GM21825 (cell line): ENCODE results near the gene KCNG4.
"Not testable (repeated sequence)": the region's sequence is repeated elsewhere in the genome, so short reads cannot be mapped to it uniquely, and the experiment has no call there.

Experiments
- ATAC-seq: cut with Tn5 transposase; IDR thresholded peaks from one replicate; pipeline ENCODE4 v1.9.1; 2021; ENCODE audit warnings: mild to moderate bottlenecking, moderate library complexity; ENCODE audit not compliant: unreplicated experiment

The KCNG4 gene

DNA sequence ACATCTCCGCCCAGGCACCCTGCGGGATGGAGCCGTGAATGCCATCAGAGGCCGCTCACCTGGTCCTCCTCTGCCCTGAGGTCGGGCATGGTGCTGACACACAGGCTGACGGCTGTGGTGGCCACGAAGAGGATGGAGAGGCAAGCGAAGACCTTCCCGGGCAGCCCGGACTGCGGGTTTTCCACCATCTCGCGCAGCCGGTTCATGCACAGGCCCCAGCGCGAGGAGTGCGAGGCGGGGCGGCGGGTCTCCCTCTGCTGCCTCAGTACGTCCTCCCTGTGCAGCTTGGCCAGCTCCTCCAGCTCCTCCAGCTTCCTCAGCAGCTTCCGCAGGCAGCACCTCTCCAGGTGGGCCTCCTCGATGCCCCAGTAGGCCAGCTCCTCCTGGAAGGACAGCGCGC is 3.1 kb downstream of the KCNG4 start:
- no peak for ATAC-seq

DNA sequence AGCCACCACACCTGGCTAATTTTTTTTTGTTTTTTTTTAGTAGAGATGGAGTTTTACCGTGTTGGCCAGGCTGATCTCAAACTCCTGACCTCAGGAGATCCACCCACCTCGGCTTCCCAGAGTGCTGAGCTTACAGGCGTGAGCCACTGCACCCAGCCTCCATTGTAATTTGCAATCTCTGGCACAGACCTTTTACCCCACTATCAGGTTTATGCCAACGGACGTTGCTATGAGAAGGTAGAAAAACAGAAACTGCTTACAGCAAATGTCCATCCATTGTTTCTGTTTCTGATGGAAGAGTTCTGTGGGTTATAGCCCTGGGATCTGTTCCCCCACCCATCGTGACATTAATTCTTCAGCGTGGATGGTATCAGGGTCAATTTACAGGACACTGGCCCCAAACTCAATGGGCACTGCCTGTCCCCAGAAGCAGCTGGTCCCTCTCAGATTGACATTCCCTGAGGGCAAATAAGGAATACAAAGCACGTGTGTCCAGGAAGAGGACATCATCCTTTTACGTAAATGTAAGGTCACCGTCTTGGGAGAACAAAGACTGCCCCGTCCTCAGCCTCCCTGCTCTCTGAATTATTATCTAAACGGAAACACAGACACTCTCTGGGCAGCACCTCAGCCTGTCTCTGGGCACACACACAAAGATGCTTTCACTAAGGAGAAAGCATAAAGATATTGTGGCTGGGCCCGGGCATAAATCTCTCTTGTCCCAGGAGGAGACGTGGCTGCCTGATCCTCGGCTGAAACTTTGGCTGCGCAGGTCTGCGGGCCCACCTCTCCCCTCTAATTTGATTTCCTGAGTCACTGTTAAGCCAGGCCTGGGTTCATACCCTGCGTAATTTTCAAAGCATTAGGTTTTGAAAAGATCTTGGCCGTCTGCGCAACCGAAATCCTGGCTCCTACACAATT is 5.2 kb downstream of the KCNG4 start:
- no peak for ATAC-seq

DNA sequence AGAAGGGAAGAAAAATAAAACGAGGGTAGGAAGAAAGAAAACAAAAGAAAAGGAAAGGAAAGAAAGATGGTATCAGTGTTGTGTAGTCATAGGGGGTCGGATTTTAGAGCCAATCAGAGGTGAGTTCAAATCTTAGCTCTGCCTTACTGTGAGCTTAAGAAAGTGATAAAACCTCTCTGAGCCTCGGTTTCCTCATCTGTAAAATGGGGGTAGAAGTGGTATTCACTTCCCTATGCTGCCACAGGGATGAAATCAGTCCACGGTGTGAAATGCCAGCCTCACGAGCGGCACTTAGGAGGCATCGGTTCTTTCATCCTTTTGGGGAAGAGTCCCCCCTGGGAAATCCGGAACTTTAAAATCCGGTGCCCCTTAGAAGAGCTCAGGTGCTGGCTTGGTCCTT is 6.1 kb downstream of the KCNG4 start:
- no peak for ATAC-seq

DNA sequence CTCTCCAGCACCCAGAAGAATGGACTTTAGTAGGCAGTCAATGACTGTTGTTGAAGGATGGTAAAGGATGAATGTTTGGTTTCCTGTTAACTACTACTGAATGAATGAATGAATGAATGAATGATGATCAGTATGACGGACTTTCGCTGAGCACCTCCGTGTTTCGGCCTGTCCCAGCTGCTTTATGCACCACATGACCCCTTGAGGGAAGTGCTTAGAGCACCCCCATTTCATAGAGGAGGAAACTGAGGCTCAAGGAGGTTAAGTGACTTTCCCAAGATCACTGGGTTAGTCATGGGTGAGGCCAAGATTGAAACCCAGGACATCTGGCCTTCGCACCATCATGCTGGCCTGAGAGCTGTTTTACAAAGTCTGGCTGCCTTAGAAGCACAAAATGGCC is 6.8 kb downstream of the KCNG4 start:
- no peak for ATAC-seq

DNA sequence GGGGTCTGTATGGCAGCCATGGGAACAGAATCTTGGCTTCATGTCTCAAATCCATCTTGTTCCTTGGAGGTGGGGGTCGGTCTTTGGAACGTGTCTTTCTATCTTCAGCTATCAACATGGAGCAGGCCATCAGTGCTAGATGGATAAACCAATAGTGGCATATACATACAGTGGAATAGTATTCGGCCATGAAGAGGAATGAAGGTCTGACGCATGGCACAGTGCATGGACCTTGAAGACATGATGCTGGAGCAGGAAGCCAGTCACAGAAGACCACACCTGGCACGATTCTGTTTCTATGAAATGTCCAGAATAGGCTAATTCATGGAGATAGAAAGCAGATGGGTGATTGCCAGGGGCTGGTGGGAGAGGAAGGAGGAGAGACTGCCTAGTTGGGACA is 7.8 kb downstream of the KCNG4 start:
- no peak for ATAC-seq

DNA sequence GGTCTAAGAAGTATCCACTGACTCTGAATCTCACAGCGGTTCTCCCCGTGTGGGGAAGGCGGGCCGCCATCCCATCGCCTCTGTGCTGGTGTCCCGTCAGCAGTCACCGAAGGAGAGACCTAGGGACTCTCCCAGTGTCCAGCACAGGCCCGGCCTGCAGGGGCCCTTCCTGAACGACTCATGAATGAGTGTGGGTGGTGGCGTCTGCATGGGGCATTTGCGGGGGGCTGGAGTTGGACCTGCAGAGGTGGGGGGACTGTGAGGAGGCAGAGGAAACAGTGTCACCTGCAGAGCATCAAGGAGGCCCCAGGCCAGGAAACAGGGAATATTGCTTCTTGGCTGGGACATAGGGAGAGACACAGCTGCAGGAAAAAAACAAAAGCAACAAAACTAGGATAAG is 10.3 kb downstream of the KCNG4 start:
- ATAC-seq, result no peak

DNA sequence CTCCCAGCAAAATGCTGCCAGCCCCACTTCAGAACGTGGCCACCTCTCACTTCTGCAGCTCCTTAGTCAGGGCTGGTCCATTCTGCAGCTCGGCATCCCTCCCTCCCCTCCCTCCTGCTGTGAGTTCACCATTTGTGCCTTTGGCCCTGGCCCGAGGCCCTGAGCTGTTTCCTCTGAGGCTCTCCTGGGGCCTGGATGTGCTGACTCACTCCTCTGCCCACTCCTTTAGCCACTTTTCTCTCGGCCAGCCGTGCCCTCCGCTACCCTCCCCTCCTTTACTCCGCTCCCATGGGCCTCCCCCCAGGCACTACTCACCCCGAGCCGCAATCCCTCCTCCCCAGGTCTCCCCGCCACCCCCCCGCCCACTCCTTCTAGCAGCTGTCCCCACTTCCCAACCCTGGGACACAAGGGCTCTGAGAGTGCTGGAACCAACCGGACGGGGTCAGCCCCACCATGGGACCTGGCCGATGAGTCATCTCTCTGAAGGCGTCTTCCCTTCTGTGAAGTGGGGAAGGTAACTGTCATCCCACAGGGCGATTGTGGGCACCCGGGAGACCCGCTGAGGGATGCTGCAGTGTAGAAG is 11.5 kb downstream of the KCNG4 start:
- no peak for ATAC-seq

DNA sequence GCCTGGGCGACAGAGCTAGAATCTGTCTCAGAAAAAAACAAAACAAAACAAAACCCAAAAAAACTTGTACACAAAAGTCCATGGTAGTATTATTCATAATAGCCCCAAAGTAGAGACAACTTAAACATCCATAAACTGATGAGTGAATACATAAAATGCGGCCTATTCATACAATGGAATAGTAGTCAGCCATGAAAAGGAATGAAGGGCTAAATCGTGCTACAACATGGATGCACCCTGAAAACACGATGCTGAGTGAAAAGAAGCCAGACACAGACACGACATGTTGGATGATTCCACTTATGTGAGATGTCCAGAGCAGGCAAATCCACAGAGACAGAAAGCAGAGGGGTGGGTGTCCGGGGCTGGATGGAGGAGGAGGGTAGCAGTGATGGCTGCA is 12.3 kb downstream of the KCNG4 start:
- ATAC-seq, result no peak

DNA sequence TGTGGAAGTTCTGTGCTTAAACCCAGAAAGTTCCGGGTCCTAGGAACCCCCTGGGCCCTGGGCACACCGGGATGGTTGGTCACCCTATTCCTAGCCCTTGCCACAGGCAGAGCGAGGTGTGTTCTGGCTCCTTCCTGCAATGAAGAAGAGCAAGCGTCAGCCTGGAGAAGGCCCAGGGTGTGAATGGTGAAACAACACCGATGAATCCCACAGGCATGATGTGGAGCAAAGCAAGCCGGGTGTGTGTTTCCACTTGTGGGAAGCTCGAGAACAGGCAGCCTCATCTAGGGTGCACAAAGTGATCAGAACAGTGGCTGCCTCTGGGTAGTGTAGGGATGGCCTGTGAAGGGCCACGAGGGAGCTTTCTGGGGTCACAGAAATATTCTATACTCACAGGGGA is 13.8 kb downstream of the KCNG4 start:
- no peak for ATAC-seq

DNA sequence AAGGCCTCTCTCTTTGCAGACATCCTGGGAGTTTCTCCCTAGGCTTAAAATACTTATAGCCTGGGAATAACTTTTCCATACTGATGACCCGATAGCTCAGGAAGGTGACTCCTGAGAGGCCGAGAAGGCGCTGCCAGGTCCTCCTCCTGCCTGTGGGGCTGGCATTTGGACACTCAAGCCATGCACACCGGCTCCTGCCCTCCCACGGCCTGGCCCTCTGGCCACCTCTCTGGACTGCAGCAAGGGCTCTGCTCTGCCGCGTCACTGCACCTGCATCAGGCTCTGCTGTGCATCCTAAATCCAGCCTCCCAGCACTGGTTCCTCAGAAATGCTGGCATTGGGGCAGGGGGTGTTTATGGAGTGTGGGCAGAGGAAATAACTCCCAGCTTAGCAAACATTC is 14.2 kb downstream of the KCNG4 start:
- no peak for ATAC-seq

DNA sequence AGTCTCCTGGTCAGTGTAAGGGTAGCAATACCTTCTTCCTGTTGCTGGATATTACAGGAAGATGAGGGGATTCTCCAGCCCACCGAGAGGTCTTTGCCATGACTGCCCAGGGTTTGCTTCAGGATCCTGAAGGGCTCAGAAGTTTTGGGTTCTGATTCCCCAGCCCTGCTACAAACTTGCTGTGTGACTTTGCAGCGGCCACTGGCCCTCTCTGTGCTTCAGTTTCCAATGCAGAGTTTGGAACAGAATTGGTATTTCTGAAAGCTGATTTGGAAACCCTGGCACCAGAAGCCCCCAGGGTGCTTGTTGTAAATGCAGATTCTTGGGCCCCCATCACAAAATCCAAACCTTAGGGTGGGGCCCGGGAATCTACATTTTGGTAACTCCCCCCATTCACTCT is 14.7 kb downstream of the KCNG4 start:
- ATAC-seq, result no peak

DNA sequence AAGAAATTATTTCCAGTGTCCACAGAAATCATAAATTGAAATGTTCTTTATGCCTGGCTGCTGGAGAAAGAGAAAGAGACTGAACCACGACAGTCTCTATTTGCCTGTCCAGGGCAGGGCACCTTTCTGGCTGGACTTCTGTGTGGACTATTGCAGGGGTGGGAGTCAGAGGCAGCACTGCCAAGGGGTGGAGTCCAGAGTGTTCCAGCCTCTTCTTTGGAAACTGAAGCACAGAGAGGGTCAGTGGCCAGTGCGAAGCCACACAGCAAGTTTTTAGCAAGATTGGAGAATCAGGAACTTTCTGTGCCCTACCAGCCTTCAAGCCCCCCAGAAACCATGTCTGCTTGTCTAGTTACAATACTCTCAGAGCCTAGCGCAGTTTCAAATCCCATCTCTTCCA is 15.3 kb downstream of the KCNG4 start:
- no peak for ATAC-seq

DNA sequence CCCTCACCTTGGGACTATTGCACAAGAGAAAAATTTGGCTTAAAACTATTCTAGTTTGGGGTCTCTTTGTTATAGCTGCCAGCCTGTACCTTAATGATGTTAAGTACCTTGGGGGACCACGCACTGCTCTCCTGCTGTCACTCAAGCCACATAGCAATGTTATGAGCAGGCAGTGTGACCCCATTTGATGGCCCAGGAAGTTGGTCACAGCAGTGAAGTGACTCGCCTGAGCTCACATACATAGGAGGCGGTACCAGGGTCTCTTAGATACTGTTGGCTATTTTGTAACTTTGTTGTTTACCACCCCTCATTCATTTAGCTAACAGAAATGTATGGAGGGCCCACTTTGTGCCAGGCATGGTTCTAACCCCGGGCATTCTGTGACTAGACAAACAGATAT is 16.4 kb downstream of the KCNG4 start:
- no peak for ATAC-seq

DNA sequence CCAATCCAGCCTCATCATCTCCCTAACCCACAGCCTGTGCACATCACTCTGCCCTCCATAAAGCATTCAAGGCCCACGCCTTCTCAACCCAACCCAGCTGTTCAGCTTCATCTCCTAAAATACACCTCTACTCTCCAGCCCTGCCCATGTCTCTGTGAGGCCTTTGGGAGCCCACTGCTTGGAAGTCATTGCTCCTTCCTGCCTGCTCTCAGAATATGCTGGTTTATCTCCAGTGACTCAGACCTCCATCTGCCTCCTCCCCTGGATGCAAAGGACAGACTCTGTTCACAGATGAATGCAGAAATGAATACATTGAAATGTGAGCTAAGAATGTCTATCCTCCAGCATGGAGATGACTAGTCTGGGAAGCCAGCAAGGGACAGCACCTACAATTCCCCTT is 19.0 kb downstream of the KCNG4 start:
- ATAC-seq, result no peak

DNA sequence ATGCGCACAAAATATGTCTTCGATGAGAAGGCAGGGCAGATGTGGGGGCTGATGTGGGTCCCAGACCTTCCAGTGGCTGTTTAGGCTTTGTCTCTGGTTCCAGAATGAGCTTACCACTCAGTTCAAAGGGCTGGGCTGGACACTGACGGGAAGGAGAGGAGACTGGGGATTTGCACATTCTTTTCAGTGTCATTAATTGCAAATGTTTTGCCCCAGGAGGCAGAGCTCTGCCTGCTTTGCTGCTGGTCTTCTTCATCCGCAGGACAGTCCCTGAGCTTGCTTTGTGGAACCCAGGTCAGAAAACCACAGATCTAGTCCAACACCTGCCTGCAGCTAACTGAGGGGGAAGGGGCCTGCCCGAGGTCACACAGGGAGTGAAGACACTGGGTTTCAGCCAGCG is 20.9 kb downstream of the KCNG4 start:
- no peak for ATAC-seq

DNA sequence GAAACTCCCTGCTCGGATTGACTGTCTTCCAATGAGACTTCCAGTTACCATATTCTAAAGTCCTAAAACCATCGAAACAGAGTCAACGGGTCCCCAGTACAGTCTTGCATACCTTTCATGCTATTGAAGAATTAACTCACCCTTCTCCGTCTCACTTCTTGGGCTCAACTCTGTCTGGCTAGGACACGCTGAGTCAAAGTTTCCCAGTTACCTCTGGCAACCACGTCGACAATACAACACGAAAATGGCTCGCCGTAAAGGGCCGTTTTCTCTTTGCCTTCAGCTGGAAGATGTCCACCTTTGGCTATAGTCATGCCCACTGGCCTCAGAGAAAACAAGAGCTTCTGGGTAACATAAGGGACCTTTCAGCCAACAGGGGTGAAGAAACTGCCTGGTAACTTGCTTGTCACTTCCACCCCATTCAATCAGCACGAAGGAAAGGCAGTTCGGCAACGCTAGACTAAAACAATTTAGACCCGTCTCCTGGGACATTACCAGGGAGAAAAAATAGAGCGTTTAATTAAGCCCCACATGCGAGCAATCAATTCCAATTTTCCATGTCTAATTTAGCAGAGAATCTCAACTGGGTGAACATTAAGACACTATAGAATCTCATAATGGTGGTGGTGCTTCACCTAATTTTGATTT is 21.5 kb downstream of the KCNG4 start:
- ATAC-seq, result no peak

DNA sequence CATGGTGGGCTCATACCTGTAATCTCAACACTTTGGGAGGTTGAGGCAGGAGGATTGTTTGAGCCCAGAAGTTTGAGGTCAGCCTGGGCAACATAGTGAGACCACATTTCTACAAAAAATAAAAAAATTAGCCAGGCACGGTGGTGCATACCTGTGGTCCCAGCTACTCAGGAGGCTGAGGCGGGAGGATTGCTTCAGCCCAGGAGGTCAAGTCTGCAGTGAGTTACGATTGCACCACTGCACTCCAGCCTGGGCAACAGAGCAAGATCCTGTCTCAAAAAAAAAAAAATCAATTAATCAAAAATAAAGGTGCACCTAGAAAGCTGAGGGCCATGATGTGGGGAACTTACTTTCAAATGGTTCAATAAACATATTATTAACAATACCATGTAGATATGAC is 23.7 kb downstream of the KCNG4 start:
- not testable (repeated sequence) for ATAC-seq

DNA sequence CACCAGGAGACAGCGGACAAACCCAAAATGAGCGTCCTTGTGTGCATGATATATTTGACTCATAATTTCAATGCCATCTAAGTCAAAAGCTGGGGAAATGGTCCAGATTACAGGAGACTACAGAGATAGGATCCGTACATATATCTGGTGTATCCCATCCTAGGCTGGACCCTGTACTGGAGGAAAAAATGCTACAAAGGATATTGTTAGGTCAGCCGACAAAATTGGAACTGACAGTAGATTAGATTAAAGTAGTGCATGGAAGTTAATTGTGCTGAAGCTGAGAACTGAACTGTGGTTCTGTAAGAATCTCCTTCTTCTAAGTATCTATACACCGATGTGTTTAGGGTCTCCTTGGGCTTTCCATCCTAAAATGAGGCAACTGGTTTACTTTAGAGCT is 24.3 kb downstream of the KCNG4 start:
- no peak for ATAC-seq

DNA sequence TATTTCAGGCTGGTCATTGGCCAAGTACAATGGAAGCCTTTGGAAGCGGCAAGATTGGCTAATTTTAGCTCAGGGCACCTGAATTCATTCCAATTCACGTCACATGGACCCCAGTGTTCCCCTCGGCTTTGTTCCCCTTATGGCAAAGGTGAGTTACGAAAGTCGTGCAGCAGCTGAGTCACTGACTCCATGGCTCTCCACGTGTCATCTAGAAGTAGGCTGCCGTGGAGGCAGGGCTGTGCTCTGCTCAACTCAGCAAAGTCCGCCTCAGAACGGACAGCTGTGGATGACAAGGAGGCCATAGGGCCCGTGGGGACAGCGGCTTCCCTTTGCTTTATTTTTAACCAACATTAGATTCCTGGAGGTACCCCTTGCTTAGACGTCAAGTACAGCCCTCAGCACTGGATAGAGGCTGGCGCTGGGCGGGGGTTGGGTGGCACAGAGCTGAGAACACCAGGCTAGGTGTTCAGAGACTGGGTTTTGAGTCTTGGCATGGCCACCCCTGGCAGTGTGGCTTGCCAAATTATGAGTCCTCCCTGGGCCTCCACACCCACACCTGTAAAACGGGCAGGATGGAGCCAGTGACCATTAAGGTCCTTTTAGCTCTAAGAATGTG is 25.3 kb downstream of the KCNG4 start:
- no peak for ATAC-seq

DNA sequence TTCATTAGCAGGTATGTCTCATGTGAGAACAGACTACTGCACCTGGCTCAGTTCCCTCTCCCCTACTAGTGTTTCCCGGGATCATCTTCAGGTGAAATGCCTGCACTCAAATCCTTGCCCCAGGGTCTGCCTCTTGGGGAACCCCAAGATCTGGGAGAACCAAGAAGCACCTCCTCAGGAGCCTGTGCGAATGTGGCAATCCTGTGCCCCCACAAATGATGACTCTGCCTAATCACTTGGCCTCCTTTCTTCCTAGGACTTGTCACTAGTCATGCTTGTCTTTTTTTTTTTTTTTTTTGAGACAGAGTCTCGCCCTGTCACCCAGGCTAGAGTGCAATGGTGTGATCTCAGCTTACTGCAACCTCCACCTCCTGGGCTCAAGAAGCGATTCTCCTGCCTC is 27.2 kb downstream of the KCNG4 start:
- ATAC-seq, result no peak

DNA sequence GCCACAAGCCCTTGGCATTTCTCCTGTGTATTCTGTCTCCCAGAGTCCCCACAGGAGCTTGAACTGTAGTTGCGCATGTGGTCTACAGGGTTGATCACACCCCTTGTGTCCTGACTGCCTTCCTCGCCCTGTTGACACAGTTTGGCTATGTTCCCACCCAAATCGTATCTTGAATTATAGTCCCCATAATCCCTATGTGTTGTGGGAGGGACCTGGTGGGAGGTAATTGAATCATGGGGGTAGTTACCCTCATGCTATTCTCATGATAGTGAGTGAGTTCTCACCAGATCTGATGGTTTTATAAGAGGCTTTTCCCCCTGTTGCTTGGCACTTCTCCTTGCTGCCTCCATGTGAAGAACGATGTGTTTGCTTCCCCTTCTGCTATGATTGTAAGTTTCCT is 27.7 kb downstream of the KCNG4 start:
- ATAC-seq, result no peak

DNA sequence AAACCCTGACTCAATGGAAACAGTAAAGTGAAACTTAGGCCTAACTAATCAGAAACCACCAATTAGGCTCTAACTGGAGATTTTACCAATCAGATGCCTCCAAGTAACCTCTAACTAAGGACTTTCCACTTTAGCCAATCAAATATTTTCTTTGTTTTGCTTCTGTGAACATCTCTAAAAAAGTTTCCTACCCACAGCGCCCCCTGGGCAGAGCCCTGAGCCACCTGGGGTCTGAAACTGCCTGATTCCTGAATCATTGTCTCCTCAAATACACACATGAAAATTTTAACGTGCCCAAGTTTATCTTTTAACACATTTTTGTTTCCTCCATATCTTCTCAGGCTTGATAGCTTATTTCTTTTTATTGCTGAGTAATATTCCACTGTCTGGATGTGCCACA is 29.8 kb downstream of the KCNG4 start:
- ATAC-seq, result no peak
